HL-60/S4 treated with retinoic acid at 250 ng/mL for 4 days and 3 days (cell line): ENCODE results near the gene ATP9A.
"Not testable (repeated sequence)": the region's sequence is repeated elsewhere in the genome, so short reads cannot be mapped to it uniquely, and the experiment has no call there.

Experiments used
- in situ Hi-C: fragments of 300-500 bp; cut with MboI; formaldehyde crosslinking; loops from 2 replicates; pipeline ENCODE4 v1.7.0; 2022; ENCODE audit warnings: low sequenced_read_pairs

The ATP9A gene

DNA sequence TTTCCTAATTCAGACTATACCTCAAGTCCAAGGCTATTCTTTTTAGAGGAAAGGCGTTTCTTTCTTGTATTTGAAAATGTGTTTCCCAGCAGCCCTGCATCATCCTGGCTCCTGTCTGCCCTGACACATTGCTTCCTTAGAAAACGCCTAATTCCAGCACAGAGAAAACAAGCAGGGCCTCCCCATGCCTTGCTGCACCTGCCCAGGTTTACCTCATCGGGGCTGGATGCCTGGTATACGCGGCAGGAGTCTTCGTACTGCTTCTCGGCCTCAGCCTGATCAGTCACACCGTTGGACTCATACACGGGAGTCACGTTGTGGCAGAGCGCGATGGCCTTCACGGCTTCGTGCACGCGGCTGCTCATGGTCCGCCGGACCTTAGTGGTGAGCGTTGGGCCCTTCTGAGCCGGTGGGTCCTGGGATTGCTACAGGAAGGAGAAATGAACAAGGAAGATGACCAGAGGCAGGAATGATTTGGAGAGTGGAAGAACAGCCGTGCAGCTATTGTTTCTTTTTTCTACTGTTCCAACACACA lies 111.4 kb downstream of the ATP9A start:
- in situ Hi-C loops = no loop called here

GRCh38 chr20:51656089-51656488 lies 112.1 kb downstream of the ATP9A start:
- in situ Hi-C loops = not testable (repeated sequence)

DNA sequence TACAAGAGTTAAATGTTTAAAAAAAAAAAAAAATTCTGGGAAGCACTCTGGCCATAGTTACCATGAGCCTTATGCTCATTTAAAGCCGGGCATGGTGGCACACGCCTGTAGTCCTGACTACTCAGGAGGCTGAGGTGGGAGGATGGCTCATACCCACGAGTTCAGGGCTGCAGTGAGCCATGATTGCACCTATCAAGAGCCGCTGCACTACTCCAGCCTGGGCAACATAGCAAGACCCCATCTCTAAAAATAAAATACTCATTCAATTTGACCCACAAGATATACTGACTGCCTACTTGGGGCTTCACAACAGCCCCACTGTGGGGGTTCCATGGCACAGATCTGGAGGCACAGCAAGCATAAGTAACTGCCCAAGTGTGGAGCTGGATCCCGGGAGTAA lies 113.7 kb downstream of the ATP9A start:
- in situ Hi-C loops = no loop called here

- in situ Hi-C loops = no loop called here
Measured at GRCh38 chr20:51654060-51654459, 114.1 kb downstream of the ATP9A start.

DNA sequence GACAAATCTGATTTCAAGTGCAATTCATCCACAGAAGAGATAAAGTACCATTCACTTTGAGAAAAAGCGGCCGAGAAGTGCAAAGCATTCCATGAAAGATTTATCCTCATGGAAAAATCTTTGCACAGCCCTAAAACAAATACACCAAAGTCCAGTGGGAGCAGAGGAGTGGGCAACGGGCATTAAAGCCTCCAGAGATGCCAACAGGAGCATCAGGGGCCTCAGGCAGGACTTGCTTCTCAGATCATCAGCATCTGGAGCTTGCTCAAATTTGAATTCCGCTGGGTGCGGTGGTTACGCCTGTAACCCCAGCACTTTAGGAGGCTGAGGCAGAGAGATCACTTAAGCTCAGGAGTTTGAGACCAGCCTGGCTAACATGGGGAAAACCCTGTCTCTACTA lies 115.0 kb downstream of the ATP9A start:
- in situ Hi-C loops = no loop called here

DNA sequence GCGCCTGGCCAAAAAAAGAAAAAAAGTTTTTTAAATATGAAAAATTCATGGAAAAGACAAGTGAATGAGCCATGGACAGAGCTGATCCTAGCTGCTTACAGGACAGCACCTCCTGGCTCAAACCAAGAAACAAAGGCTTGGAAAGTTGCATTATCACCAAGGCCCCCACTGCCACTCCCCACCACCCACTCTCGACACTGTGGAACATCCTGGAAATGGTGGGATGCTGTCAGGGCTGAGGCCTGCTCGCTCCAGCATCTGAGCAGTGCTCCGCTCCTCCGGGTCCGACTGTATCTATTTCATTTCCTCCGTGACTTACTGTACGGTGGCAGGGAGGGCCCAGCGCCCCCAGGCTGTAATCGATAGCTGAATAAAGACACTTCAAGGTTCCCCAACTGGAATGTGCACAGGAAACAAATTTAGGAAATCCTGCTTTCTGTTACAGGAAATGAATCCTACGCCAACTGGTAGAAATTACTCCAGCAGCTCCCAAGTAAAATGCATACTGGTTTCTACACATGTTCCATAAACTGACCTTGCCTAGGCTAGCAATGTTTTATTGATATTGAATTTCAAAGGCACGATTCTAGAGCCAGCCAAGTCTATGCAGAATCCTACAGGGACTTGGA lies 116.2 kb downstream of the ATP9A start:
- in situ Hi-C loops = no loop called here

DNA sequence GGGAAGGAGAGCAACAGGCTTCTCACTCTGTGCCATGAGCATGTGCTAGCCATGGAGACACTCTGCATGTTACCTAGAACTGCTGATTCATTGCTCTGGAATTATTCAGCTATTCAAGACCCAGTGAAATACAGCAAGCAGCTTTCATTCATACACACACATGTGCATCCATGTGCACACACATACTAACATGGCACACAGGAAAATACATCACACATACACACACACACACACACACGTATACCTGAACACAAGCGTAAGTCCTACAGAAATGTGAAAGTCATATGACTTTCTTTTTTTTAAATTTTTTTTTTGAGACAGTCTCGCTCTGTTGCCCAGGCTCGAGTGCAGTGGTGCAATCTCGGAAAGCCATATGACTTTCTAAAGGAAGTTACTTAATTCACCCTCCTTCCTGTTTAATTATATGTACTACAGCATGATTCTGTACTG lies 117.5 kb downstream of the ATP9A start:
- in situ Hi-C loops = no loop called here

GRCh38 chr20:51648571-51648947 lies 119.6 kb downstream of the ATP9A start:
- in situ Hi-C loops = loop anchor here (25.0 kb wide), 1 partner anchor 439 kb away; no protein-coding TSS in a partner anchor

DNA sequence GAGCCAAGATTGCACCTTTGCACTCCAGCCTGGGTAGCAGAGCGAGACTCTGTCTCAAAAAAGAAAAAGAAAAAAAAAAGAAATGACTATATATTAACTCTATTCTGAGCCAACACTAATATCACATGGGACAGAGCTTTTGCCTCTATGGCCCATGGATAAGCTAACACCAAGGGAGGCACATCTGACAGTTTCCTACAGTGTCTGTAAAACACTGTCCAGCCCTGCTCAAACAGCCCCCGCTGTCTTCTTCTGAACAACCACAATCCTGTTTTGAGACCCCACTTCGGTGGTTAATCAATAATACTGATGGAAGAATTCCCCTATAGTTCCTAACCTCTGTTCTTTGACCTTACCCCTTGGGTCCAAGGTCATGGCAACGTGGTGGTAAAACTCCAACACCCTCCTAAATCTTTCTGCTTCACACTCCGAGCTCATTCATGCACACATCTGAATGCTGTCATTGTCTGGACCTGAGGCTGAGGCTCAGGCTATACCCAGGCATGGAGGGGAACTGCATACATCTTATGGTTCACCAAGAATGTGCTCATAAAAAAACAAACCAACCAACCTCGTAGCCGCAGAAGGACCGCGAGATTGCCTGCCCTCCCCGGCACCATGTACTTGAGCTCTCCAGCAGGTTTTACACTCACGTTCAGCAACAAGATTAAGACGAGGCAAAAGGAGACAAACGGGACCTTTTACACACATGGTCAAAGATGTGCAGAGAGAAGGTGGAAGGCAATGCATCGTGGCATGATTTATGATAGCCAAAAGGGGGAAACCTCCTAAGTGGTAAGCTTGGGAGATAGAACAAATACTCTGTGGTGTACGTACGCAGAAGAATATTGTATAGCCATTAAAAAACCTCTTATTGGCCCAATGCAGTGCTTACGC lies 120.3 kb downstream of the ATP9A start:
- in situ Hi-C loops = loop anchor here (25.0 kb wide), 1 partner anchor 439 kb away; no protein-coding TSS in a partner anchor

DNA sequence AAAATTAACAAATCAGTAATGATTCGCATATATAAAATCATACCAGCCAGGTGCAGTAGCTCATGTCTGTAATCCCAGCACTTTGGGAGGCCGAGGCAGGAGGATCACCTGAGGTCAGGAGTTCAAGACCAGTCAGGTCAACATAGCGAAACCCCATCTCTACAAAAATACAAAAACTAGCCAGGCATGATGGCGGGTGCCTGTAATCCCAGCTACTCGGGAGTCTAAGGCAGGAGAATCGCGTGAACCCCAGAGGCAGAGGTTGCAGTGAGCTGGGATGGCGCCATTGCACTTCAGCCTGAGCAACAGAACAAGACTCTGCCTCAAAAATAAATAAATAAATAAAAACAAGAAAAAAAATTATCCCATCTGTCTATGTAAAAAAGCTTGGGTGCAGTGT lies 124.4 kb downstream of the ATP9A start:
- in situ Hi-C loops = loop anchor here (25.0 kb wide), 1 partner anchor 443 kb away; no protein-coding TSS in a partner anchor

DNA sequence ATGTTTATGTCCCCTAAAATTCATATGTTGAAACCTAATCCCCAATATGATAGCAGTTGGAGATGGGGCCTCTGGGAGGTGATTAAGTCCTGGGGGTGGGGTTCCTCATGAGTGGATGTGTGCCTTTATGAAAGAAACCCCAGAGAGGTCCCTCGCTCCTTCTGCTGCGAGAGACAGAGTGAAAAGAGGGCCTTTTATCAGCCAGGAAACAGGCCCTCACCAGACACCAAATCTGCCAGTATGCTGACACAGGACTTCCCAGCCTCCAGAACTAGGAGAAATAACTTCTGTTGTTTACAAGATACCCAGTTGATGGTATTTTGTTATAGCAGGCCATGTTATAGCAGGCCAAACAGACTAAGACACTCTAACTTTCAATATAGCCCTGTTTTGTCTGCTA lies 124.8 kb downstream of the ATP9A start:
- in situ Hi-C loops = loop anchor here (25.0 kb wide), 1 partner anchor 444 kb away; no protein-coding TSS in a partner anchor

- in situ Hi-C loops = loop anchor here (25.0 kb wide), 1 partner anchor 445 kb away; no protein-coding TSS in a partner anchor
Measured at GRCh38 chr20:51641866-51642265, 126.3 kb downstream of the ATP9A start.

DNA sequence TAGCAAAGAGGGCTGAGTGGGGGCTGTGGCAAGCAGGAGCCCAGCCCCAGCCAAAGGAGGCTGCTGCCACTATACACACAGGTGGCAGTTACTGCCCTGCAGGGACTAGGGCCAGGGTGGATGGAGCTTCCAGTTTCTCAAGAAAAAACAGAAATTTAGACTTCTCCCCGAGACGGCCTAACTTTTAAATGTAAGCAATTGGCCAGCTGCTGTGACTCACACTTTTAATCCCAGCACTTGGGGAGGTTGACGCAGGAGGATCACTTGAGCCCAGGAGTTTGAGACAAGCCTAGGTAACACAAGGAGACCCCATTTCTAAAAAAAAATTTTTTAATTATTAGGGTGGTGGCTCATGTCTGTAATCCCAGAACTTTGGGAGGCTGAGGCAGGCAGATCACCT lies 127.4 kb downstream of the ATP9A start:
- in situ Hi-C loops = loop anchor here (25.0 kb wide), 1 partner anchor 447 kb away; no protein-coding TSS in a partner anchor

- in situ Hi-C loops = loop anchor here (25.0 kb wide), 1 partner anchor 448 kb away; no protein-coding TSS in a partner anchor
Measured at GRCh38 chr20:51639206-51639832, 128.9 kb downstream of the ATP9A start.

GRCh38 chr20:51637241-51637640 lies 130.9 kb downstream of the ATP9A start:
- in situ Hi-C loops = loop anchor here (25.0 kb wide), 1 partner anchor 450 kb away; no protein-coding TSS in a partner anchor

- in situ Hi-C loops = loop anchor here (25.0 kb wide), 1 partner anchor 451 kb away; no protein-coding TSS in a partner anchor
Measured at GRCh38 chr20:51636123-51636522, 132.1 kb downstream of the ATP9A start.

DNA sequence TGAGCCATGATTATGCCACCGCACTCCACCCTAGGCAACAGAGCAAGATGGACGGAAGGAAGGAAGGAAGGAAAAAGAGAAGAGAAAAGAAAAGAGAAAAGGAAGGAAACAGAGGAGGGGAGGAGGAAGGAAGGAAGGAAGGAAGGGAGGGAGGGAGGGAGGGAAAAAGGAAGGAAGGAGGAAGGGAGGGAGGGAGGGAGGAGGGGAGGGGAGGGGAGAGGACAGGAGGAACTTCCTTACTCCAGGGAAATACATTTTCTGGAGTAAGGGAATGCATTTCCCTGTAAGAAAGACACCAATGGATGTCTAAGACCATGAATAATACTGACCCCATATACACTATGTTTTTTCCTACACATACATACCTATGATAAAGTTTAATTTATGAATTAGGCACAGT lies 132.5 kb downstream of the ATP9A start:
- in situ Hi-C loops = loop anchor here (25.0 kb wide), 1 partner anchor 452 kb away; no protein-coding TSS in a partner anchor

DNA sequence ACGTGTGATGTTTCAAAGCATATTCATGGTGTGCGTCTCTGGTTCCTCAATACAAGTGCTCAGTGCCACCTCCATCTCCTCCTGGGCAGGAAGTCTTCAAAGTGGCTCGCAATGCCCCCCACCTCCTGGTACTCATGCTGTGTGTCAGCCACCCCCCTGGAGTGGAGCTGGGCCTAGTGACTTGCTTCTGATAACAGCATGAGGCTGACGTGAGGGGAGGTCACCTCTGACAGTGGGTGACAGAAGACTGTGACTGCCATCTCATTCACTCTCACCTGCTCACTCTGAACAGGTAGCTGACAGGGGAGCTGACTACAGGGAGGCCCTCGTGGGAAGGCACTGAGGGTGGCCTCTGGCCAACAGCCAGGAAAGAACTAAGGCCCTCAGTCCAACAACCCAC lies 133.3 kb downstream of the ATP9A start:
- in situ Hi-C loops = loop anchor here (25.0 kb wide), 1 partner anchor 452 kb away; no protein-coding TSS in a partner anchor

- in situ Hi-C loops = loop anchor here (25.0 kb wide), 1 partner anchor 453 kb away; no protein-coding TSS in a partner anchor
Measured at GRCh38 chr20:51634257-51634656, 133.9 kb downstream of the ATP9A start.

- in situ Hi-C loops = loop anchor here (25.0 kb wide), 1 partner anchor 454 kb away; no protein-coding TSS in a partner anchor
Measured at GRCh38 chr20:51633430-51633829, 134.8 kb downstream of the ATP9A start.
